K562 (cell line): Measurements from ENCODE around the gene GRK4. TPM values are rescaled to one million over a fixed set of nuclear protein-coding genes. Genes with fewer than 3 reads are reported as not detected.

Experiments used
- ARID1B ChIP-seq: fragments of 450-650 bp; IDR thresholded peaks from 2 replicates; pipeline ENCODE4 v1.6.1; 2016; ENCODE audit warnings: antibody characterized with exemption, mild to moderate bottlenecking, inconsistent platforms
- CBX5 ChIP-seq: IDR thresholded peaks from 2 replicates; pipeline ENCODE4 v1.6.1; 2014; ENCODE audit warnings: low read depth, borderline replicate concordance
- EHMT2 ChIP-seq: fragments of 450-650 bp; IDR thresholded peaks from 2 replicates; pipeline ENCODE4 v1.6.1; 2018; ENCODE audit warnings: antibody characterized with exemption
- ERF ChIP-seq: fragments of 450-650 bp; formaldehyde crosslinking; IDR thresholded peaks from 2 replicates; pipeline ENCODE4 v1.4.0; 2020; ENCODE audit warnings: mild to moderate bottlenecking, mixed read lengths
- FOXA3 ChIP-seq, 2 experiments: fragments of 450-650 bp in 1 of 2; sonication (generic) in 1 of 2; formaldehyde crosslinking; IDR thresholded peaks in 1 of 2; conservative IDR thresholded peaks in 1 of 2; 2 replicates each; pipeline versions ENCODE4 v1.4.0 to v1.8.0; 2020 to 2022; ENCODE audit warnings: mild to moderate bottlenecking in 2 of 2, missing genetic modification reagents in 1 of 2
- HMG20A ChIP-seq: fragments of 450-650 bp; formaldehyde crosslinking; conservative IDR thresholded peaks from 2 replicates; pipeline ENCODE4 v1.4.0; 2020; ENCODE audit warnings: mild to moderate bottlenecking, mixed read lengths
- SIRT6 ChIP-seq: IDR thresholded peaks from one replicate; pipeline ENCODE4 v1.6.1; 2012; ENCODE audit warnings: low read depth, mild to moderate bottlenecking, control low read depth, inconsistent platforms, low read length, moderate library complexity
- SMAD2 ChIP-seq: fragments of 150-350 bp; IDR thresholded peaks from 2 replicates; pipeline ENCODE4 v1.6.1; 2014; ENCODE audit warnings: low read depth, mild to moderate bottlenecking, low read length
- SNAPC5 ChIP-seq: fragments of 250-450 bp; sonication (Bioruptor Pico); IDR thresholded peaks from 2 replicates; pipeline ENCODE4 v1.8.0; 2021; ENCODE audit warnings: moderate library complexity, mild to moderate bottlenecking, inconsistent platforms
- TSHZ1 ChIP-seq: fragments of 250-450 bp; sonication (Bioruptor Pico); IDR thresholded peaks from 2 replicates; pipeline ENCODE4 v1.4.0; 2020; ENCODE audit warnings: mild to moderate bottlenecking, moderate library complexity
- ZBTB5 ChIP-seq: fragments of 450-650 bp; IDR thresholded peaks from 2 replicates; pipeline ENCODE4 v1.6.1; 2017; ENCODE audit warnings: antibody characterized with exemption
- ZNF347 ChIP-seq: fragments of 450-650 bp; formaldehyde crosslinking; IDR thresholded peaks from 2 replicates; pipeline ENCODE4 v1.4.0; 2020; ENCODE audit warnings: low read depth, mild to moderate bottlenecking, moderate library complexity
- polyA plus RNA-seq, 8 experiments: library from polyadenylated mRNA; depleted of rRNA in 4 of 8; stranded (reverse) in 5 of 8; unstranded in 3 of 8; fragments of >200 nt; fragmentation: Nextera tagmentation in 2 of 8; fragmentation: Illumina TruSeq in 1 of 8; extraction: Ambion mirVana in 2 of 8; extraction: Trizol in 1 of 8; gene quantifications; 2 replicates each; pipeline versions ENCODE4 v1.2.1 to v1.2.3, GENCODE V29; 2011 to 2014; ENCODE audit warnings: inconsistent platforms in 1 of 8, missing spikeins in 1 of 8
- total RNA-seq, 7 experiments: library from RNA; depleted of rRNA in 6 of 7; stranded (reverse); fragments of >200 nt in 6 of 7; fragmentation: Illumina TruSeq in 2 of 7; extraction: Trizol in 2 of 7; gene quantifications; 2 replicates each; pipeline versions ENCODE4 v1.2.1 to v1.2.3, GENCODE V29; 2011 to 2021; ENCODE audit warnings: low replicate concordance in 1 of 7
- TF ChIP-seq, protein P1 (sequence below): fragments of 250-450 bp; sonication (Bioruptor Pico); IDR thresholded peaks from 2 replicates; pipeline ENCODE4 v1.5.0; 2022; ENCODE audit warnings: mild to moderate bottlenecking
- TF ChIP-seq, protein P2 (sequence below): fragments of 250-450 bp; sonication (Bioruptor Pico); IDR thresholded peaks from 2 replicates; pipeline ENCODE4 v1.5.1; 2021; ENCODE audit warnings: mild to moderate bottlenecking
- TF ChIP-seq, protein P3 (sequence below): fragments of 450-650 bp; IDR thresholded peaks from 2 replicates; pipeline ENCODE4 v1.6.1; 2018; ENCODE audit not compliant: partially characterized antibody

The GRK4 gene
- total and polyA plus RNA-seq, 9 of the 15 experiments (the other 6 are each of a cell fraction or from before 2014, with no cell fraction given) = 1.1 to 4.8 (median 2.6) TPM

DNA sequence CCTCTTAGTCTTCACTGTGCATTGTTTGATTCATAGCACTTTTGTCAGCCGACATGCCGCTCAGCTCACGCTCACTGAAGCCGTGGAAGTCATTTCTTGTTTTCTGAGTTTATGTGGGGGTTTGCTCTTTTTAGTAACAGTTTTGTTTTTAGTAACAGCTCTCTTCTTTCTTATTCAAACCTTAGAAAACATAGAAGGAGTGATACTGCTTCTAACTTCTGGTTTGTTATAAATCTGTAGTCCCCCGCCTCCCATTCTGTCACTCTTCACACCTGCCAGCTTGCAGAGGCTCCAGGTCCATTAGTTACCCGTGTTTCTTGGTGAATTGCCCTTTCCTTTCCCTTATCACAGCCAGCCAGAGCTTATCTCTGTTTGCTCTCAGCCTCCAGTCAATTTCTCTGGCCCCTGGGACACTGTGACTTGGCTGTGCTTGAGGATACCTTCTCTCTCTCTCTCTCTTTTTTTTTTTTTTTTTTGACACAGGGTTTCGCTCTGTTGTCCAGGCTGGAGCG, 50.5 kb downstream of the GRK4 start (continued):
- TF ChIP-seq TSHZ1 (CRISPR knock-in tag) = no peak
- TF ChIP-seq, protein P1, sequence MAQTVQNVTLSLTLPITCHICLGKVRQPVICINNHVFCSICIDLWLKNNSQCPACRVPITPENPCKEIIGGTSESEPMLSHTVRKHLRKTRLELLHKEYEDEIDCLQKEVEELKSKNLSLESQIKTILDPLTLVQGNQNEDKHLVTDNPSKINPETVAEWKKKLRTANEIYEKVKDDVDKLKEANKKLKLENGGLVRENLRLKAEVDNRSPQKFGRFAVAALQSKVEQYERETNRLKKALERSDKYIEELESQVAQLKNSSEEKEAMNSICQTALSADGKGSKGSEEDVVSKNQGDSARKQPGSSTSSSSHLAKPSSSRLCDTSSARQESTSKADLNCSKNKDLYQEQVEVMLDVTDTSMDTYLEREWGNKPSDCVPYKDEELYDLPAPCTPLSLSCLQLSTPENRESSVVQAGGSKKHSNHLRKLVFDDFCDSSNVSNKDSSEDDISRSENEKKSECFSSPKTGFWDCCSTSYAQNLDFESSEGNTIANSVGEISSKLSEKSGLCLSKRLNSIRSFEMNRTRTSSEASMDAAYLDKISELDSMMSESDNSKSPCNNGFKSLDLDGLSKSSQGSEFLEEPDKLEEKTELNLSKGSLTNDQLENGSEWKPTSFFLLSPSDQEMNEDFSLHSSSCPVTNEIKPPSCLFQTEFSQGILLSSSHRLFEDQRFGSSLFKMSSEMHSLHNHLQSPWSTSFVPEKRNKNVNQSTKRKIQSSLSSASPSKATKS (CRISPR knock-in tag) = no peak
- no peak for TF ChIP-seq FOXA3 (CRISPR knock-in tag; conservative IDR thresholded peaks at IDR 0.05 in 1 of 2, IDR thresholded peaks at IDR 0.05 in 1 of 2)
- no peak for TF ChIP-seq SMAD2
- TF ChIP-seq EHMT2 = no peak
- no peak for TF ChIP-seq SIRT6
- no peak for TF ChIP-seq ERF (CRISPR knock-in tag)
- TF ChIP-seq ZNF347 (CRISPR knock-in tag) = no peak
- TF ChIP-seq, protein P2, sequence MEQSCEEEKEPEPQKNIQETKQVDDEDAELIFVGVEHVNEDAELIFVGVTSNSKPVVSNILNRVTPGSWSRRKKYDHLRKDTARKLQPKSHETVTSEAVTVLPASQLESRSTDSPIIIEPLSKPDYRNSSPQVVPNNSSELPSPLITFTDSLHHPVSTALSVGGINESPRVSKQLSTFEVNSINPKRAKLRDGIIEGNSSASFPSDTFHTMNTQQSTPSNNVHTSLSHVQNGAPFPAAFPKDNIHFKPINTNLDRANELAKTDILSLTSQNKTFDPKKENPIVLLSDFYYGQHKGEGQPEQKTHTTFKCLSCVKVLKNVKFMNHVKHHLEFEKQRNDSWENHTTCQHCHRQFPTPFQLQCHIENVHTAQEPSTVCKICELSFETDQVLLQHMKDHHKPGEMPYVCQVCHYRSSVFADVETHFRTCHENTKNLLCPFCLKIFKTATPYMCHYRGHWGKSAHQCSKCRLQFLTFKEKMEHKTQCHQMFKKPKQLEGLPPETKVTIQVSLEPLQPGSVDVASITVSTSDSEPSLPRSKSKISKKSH (CRISPR knock-in tag) = no peak
- TF ChIP-seq SNAPC5 (CRISPR knock-in tag) = no peak
- TF ChIP-seq HMG20A (CRISPR knock-in tag) = no peak
- TF ChIP-seq CBX5 = no peak
- TF ChIP-seq, protein P3, sequence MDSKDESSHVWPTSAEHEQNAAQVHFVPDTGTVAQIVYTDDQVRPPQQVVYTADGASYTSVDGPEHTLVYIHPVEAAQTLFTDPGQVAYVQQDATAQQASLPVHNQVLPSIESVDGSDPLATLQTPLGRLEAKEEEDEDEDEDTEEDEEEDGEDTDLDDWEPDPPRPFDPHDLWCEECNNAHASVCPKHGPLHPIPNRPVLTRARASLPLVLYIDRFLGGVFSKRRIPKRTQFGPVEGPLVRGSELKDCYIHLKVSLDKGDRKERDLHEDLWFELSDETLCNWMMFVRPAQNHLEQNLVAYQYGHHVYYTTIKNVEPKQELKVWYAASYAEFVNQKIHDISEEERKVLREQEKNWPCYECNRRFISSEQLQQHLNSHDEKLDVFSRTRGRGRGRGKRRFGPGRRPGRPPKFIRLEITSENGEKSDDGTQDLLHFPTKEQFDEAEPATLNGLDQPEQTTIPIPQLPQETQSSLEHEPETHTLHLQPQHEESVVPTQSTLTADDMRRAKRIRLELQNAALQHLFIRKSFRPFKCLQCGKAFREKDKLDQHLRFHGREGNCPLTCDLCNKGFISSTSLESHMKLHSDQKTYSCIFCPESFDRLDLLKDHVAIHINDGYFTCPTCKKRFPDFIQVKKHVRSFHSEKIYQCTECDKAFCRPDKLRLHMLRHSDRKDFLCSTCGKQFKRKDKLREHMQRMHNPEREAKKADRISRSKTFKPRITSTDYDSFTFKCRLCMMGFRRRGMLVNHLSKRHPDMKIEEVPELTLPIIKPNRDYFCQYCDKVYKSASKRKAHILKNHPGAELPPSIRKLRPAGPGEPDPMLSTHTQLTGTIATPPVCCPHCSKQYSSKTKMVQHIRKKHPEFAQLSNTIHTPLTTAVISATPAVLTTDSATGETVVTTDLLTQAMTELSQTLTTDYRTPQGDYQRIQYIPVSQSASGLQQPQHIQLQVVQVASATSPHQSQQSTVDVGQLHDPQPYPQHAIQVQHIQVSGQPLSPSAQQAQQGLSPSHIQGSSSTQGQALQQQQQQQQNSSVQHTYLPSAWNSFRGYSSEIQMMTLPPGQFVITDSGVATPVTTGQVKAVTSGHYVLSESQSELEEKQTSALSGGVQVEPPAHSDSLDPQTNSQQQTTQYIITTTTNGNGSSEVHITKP = peak; percentile 34
- no peak for TF ChIP-seq ZBTB5
- peak; percentile 85 for TF ChIP-seq ARID1B
